IPS-18c (cell line): ENCODE results near the gene ODF2L.
A peak's percentile ranks its signal among the peaks of the same experiment; 100 is the strongest.

Source experiments
- H3K4me3 ChIP-seq: 2 replicates; pipeline ENCODE4 v1.7.0; 2013; ENCODE audit warnings: low read depth, mild to moderate bottlenecking, low read length, moderate library complexity; ENCODE audit not compliant: insufficient read depth
- H3K9me3 ChIP-seq: one replicate; pipeline ENCODE4 v1.6.1; 2013; ENCODE audit warnings: mild to moderate bottlenecking, low read length, moderate library complexity; ENCODE audit not compliant: control insufficient read depth, insufficient read depth

ODF2L gene

DNA sequence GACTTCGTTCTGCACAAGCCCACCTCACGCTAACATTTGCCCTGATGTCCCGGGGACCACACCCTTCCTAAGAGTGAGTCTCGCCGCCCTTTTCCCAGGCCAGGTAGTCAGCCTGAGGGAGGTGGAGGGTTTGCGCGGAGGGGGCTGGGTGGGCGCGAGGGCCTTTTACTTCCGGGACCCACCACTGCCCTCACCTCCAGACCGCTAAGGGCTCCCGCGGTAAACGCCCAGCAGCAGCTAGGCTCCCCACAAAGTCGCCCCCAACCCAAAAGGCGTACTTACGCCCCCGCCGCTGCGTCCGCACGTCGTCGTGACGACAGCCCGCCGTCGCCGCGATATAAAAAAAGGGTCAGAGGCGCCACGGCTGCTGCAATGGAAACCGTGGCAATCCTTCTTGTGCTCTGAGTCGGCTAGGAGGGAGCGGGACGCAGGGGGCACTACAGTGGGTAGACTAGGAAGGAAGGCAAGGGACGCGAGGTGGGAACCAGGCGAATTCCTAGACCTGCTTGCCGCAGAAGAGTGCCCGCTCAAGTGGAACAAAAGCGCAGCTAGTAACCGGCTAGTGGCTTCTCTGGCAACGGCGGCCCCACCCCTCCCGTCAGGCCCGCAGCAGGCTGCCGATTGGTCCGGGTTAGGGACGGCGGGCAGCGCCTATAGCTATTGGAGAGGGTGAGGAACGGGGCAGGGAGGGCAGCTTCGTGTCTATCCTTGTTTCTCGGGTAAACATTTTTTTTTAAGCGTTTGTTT, at the start of gene ODF2L:
TSS of gene ODF2L (minus strand) at position 573 of the 747 bp plus-strand sequence. CDS start 9,296 bp downstream, outside the sequence.
- peak within 1 kb of the TSS; percentile 91 for H3K4me3 ChIP-seq
- no peaks in the 10 kb centered on the region for H3K9me3 ChIP-seq

- H3K4me3 ChIP-seq: no peak overlapping the region
- no peaks in the 10 kb centered on the region for H3K9me3 ChIP-seq
These were observed 49.8 kb upstream of the ODF2L start for GRCh38 chr1:86445919-86446318.

GRCh38 chr1:86441997-86442396, 45.9 kb upstream of the ODF2L start:
- no peak overlapping the region for H3K4me3 ChIP-seq
- H3K9me3 ChIP-seq: peaks cover 3% of the 10 kb centered on the region

GRCh38 chr1:86441581-86441980, 45.5 kb upstream of the ODF2L start:
- Histone ChIP-seq H3K4me3 (no peak overlapping the region), H3K9me3 (peaks cover 3% of the 10 kb centered on the region)

DNA sequence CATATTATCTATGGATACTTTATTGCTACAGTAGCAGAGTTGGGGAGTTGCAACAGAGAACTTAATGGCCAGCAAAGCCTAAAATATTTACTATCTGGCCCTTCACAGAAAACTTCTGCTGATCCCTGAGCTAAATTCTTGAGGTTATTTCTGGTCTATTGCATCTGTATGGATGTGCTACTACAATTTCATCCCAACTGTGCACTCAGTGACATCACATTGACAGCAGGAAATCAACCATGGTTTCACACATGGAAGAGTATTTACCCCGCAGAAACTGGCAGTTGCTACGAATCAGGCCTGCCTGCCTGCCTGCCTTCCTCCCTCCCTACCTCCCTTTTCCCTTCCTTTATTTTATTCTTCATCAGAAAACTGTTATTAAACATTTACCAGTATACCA, 39.9 kb upstream of the ODF2L start:
- Histone ChIP-seq H3K9me3 (peaks cover 3% of the 10 kb centered on the region), H3K4me3 (no peak overlapping the region)

GRCh38 chr1:86435327-86435726, 39.2 kb upstream of the ODF2L start:
- H3K9me3 ChIP-seq: peaks cover 3% of the 10 kb centered on the region
- H3K4me3 ChIP-seq: no peak overlapping the region

- Histone ChIP-seq H3K9me3 (no peaks in the 10 kb centered on the region), H3K4me3 (no peak overlapping the region)
These were observed 37.9 kb upstream of the ODF2L start for GRCh38 chr1:86434059-86434458.

GRCh38 chr1:86430376-86430775, 34.3 kb upstream of the ODF2L start:
- Histone ChIP-seq H3K4me3 (no peak overlapping the region), H3K9me3 (no peaks in the 10 kb centered on the region)

DNA sequence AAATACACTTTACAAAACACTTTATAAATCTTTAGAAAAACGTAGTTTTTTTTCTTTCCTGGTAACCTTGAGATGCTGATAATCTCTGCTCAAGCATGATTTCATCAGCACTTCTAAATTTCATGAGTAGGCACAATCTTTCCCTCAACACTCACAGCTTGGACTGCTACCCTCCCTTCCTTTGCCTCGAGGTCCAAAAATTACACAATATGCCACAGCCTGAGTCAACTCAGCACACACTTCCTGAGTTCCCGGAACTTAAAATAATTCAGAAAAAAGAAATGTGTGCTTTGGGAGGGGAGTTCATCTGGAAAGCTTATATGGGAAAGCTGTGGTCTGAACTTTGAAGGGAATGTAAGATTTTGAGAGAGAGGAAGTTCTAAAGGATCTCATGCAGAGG, 33.7 kb upstream of the ODF2L start:
- H3K4me3 ChIP-seq: no peak overlapping the region
- no peaks in the 10 kb centered on the region for H3K9me3 ChIP-seq

- Histone ChIP-seq H3K9me3 (no peaks in the 10 kb centered on the region), H3K4me3 (no peak overlapping the region)
These were observed 33.1 kb upstream of the ODF2L start for GRCh38 chr1:86429122-86429725.

DNA sequence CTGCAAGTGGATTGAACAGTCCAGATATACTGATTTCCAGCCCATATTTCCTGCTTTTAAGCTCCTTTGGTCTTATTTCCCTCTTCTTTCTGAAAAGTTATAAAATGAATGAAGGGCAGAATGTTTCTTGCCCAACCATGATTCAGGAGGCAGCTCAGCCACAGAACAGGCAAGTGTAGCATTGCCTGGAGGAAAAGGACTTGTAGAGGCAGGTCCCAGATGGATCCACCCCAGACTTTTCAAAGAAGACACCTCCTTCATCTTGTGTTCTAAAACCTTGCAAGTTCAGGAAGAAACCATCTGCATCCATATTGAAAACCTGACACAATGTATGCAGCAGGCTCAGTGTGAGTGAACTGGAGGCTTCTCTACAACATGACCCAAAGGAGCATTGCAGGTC, 27.8 kb upstream of the ODF2L start, which contains the start of gene CLCA2:
TSS of gene CLCA2 (plus strand) at position 299 of the 400 bp plus-strand sequence. CDS start at position 376, 77 bp downstream.
- H3K4me3 ChIP-seq: no peak within 1 kb of the TSS
- H3K9me3 ChIP-seq: no peaks in the 10 kb centered on the region

GRCh38 chr1:86423473-86423872, 27.4 kb upstream of the ODF2L start:
- H3K4me3 ChIP-seq: no peak overlapping the region
- H3K9me3 ChIP-seq: no peaks in the 10 kb centered on the region

GRCh38 chr1:86421601-86422280, 25.6 kb upstream of the ODF2L start:
- H3K4me3 ChIP-seq: no peak overlapping the region
- no peaks in the 10 kb centered on the region for H3K9me3 ChIP-seq

DNA sequence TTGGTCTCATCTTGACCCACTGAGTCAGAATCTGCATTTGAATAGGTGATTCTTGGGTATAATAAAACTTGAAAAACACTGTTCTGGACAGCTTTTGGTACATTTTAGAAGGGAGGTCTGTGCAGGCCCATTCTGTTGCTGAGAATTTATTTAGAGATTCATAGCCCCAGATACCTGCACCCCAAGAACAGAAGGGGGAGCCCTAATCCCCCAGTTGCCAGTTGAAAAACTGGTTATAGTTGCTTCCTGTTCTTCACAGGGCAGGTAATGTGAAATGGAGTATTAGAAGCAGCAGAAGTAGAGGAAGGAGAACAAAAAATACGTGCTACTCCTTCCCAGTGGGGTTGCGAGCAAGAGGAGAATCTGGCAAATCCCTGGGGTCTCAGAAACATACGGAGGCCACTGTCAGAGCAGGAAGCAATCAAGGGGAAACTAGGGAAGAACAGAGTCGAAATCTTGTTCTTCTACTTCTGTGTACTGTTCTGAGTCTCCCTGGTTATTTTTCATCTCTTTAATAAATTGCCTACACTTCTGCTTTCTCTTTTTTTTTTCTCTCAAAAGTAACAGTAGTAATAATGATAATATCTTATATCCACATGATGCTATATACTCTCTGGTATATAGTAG, 23.3 kb upstream of the ODF2L start:
- Histone ChIP-seq H3K9me3 (no peaks in the 10 kb centered on the region), H3K4me3 (no peak overlapping the region)

DNA sequence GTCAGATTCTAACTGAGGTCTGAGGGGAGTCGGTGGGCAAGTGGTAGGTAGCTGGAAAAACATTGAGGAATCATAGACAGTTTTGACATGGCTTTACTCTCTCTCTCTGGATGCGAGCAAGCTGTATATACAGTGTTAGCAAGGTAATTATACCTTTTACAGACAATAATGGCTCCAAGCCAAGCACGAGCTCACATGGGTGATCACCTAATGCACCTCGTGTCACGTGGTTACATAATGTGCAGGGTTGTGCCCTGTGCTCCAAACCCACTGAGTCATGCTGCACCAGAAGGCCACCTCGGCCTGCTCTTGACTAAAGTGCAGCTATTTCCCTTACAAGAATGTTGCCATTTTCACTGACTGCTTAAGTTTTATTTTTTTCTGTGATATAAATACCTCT, 20.2 kb upstream of the ODF2L start:
- Histone ChIP-seq H3K9me3 (no peaks in the 10 kb centered on the region), H3K4me3 (no peak overlapping the region)

GRCh38 chr1:86410879-86411278, 14.8 kb upstream of the ODF2L start:
- Histone ChIP-seq H3K4me3 (no peak overlapping the region), H3K9me3 (peaks cover 2% of the 10 kb centered on the region)

GRCh38 chr1:86409416-86410021, 13.4 kb upstream of the ODF2L start:
- Histone ChIP-seq H3K4me3 (no peak overlapping the region), H3K9me3 (peaks cover 2% of the 10 kb centered on the region)
